Cardiac fibroblast (primary cell): Measurements from ENCODE around the gene ZNF766.

Experiments
- DNase-seq, 2 donors: peaks; one replicate each; pipeline versions ENCODE4 v3.0.0 to v3.0.0-alpha.2; 2010; ENCODE audit warnings: low read depth in 2 of 2
- H3K4me3 ChIP-seq, 2 donors: replicated peaks in 1 of 2; 1 replicate in 1 of 2; 2 replicates in 1 of 2; pipeline ENCODE4 v1.5.1; 2011; ENCODE audit warnings: low read depth in 2 of 2, low read length in 2 of 2, mild to moderate bottlenecking in 2 of 2, moderate library complexity in 1 of 2
- TF ChIP-seq, protein P1 (sequence below): IDR thresholded peaks from one replicate; pipeline ENCODE4 v1.5.1; 2011; ENCODE audit warnings: low read depth, mild to moderate bottlenecking, low read length, inconsistent platforms

The ZNF766 gene

DNA sequence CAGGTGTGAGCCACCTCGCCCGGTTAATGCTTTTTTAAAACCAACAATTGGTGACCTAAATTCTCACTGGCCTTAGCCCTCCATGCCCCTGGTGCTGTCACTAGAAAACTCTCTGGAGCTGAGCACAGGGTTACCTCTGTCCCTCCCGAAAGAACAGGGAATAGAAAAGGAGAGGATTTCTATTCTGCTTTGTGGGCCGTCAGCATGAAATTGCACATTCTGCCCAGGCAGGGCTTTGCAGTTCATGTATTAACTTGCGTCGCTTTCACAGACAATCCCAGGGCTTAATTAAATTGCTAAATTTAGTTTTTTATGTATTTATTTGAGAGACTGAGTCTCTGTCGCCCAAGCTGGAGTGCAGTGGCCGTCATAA, 27.0 kb downstream of the ZNF766 start:
- peak overlapping the region; percentile 59 to 91 for H3K4me3 ChIP-seq
- no peak for DNase-seq
- TF ChIP-seq, protein P1, sequence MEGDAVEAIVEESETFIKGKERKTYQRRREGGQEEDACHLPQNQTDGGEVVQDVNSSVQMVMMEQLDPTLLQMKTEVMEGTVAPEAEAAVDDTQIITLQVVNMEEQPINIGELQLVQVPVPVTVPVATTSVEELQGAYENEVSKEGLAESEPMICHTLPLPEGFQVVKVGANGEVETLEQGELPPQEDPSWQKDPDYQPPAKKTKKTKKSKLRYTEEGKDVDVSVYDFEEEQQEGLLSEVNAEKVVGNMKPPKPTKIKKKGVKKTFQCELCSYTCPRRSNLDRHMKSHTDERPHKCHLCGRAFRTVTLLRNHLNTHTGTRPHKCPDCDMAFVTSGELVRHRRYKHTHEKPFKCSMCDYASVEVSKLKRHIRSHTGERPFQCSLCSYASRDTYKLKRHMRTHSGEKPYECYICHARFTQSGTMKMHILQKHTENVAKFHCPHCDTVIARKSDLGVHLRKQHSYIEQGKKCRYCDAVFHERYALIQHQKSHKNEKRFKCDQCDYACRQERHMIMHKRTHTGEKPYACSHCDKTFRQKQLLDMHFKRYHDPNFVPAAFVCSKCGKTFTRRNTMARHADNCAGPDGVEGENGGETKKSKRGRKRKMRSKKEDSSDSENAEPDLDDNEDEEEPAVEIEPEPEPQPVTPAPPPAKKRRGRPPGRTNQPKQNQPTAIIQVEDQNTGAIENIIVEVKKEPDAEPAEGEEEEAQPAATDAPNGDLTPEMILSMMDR, result no peak

DNA sequence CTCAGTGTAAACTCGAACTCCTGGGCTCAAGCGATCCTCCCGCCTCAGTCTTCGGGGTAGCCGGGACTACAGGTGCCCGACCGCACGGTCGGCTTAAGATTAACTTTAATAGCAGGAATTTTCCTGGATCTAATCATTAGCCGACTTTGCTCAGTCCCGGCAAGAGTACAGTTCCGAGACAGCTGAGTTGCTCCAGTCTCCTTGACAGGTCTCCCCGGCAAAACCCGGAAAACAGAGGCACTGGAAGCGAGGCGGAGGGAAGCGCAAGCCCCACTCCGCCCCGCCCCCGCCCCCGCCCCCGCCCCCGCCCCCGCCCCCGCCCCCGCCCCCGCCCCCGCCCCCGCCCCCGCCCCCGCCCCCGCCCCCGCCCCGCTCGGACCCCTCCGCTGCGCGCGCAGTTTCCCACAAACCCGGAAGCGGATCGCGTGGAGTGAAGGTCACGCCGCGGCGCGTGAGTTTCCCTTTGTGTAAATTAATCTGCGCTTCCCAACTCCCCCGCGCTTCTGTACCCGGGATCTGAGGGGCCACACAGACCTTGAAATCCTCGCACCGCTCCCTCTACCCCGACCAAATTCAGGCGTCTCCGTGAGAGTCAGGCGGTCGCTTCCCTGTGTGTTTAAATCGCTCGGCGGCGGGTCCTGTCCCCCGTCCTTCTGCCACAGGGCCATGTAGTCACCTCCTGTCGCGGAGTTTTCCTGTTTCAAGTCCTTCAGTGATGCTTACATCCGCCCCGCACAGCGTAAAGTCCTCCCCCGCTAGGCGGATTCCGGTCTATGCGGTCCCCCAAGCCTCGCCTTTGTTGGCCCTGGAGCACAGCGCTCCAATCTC, 27.6 kb downstream of the ZNF766 start, which contains the start of gene ZNF480:
Gene ZNF480 (plus strand): TSS at position 397 of the 828 bp plus-strand sequence. CDS start 3,244 bp downstream, outside the sequence.
- peak within 1 kb of the TSS; percentile 91 to 94 for H3K4me3 ChIP-seq
- TF ChIP-seq, protein P1, result no peak
- DNase-seq, result peak; percentile 73 to 83

DNA sequence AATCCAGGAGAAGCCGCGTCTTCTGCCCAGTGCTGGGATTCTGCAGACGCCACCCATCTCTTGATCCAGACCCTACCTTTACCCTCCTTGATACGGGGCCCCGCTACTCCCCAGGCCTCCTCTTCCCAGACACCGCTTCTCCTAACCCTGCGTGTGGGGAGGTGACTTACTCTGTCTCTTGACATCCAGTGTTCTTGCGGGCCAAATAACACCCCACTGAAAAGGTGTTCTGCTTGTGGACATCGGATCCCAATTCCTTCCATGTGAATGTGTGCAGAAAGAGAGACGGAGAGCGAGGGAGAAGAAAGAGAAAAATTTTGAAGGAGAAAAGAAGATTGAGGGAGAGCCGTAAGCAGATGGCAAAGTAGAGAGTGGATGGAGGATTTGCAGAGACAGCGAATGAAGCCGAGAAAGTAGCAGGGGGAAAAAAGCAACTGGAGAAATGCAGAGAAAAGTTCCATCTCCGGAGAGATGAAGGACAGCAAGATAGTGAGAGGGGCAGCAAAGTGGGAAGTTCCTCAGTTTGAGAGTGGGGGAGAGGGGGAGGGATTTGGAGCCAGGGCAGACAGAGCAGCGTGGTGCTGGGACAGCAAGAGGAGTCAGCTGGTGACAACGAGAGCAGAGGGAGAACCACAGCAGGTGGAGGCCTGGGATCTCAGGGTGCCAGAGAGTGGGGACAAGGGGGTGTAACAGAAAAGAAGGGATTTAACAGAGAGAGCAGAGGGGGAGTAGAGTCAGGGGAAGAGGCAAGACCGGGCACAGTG, 28.4 kb downstream of the ZNF766 start:
- peak overlapping the region; percentile 91 to 94 for H3K4me3 ChIP-seq
- no peak for DNase-seq
- TF ChIP-seq, protein P1, result no peak

DNA sequence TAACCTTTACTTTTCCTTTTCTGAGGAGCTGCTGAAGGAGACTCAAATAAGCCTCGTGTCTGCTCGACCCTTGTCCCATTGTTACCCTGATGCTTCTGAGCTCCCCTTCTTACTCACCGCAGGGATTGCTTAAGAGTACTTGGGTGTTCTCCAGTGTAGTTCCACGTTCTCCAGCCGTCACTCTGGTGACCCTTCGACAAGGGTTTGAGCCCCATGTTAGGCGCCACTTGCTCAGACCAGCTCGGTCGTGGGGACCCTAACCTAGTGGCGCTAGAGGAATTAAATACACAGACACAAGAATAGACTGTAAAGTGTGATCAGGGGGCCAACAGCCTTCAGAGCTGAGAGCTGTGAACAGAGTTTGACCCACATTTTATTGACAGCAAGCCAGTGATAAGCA, 37.9 kb downstream of the ZNF766 start:
- TF ChIP-seq, protein P1, result no peak
- peak; percentile 28 to 38 for DNase-seq
- H3K4me3 ChIP-seq, result no peak overlapping the region

DNA sequence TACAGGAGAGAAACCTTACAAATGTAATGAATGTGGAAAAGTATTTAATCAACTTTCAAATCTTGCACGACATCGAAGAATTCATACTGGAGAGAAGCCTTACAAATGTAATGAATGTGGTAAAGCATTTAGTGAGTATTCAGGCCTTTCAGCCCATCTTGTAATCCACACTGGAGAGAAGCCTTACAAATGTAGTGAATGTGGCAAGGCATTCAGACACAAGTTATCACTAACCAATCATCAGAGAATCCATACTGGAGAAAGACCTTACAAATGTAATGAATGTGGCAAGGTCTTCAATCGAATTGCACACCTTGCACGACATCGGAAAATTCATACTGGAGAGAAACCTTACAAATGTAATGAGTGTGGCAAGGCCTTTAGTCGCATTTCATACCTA, 53.0 kb downstream of the ZNF766 start:
- TF ChIP-seq, protein P1, result no peak
- no peak overlapping the region for H3K4me3 ChIP-seq
- no peak for DNase-seq

DNA sequence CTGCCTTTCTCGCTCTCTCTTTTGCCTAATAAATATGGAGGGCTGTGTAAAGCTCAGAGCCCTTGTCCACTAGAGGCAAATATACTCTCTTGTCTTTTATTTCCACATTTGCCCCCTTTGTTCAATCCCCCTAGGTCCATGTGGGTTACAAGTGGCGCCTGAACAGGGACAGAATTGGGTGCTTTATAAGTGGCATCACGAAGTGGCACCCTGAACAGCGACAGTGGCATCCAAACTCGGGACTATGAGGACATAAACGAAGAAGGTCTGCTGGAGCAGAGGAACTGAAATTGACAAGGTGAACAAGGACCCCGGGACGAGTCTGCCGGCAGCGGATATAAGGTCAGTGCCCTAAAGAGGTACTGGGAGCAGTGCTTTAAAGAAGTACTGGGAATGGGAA, 62.4 kb downstream of the ZNF766 start:
- TF ChIP-seq, protein P1, result no peak
- peak; percentile 6 to 16 for DNase-seq
- H3K4me3 ChIP-seq, result no peak overlapping the region
